ENCODE measurements around the gene LMTK3. TPM values are rescaled to one million over a fixed set of nuclear protein-coding genes. Genes with fewer than 3 reads are reported as not detected.

The LMTK3 gene
- total RNA-seq, 1 experiment from 2014 or later: 10.6 TPM

- ATAC-seq (peak; percentile 98), DNase-seq (ENCODE audit: low read depth, low spot score) (peak; percentile 86)
- H3K36me3 ChIP-seq (ENCODE audit: control insufficient read depth, insufficient read depth, low read length): peaks cover 3% of the 10 kb centered on the region
- in situ Hi-C loops (cut with HindIII; ENCODE audit: low pct_unique_long_range_greater_than_20kb, low sequenced_read_pairs): no loop called here
- H3K27me3 ChIP-seq (ENCODE audit: control insufficient read depth, insufficient read depth, low read length): no peaks in the 10 kb centered on the region
- ChIA-PET POLR2A (no interaction called here), CTCF (interaction anchor here (1.0 kb wide), 1 partner anchor 163 kb away, joined by 7 read pairs; no protein-coding TSS in a partner anchor)
- TF ChIP-seq CTCF (IDR thresholded peaks at IDR 0.05) (no peak; the same call in 1 of the 2 replicates), REST (IDR thresholded peaks at IDR 0.05; ENCODE audit: insufficient read depth in 1 of 2, low read depth in 2 of 2, low read length in 1 of 2) (no peak), POLR2AphosphoS5 (IDR thresholded peaks at IDR 0.05; ENCODE audit: low read depth, low read length) (peak; percentile 75), SIN3A (IDR thresholded peaks at IDR 0.05; ENCODE audit: borderline replicate concordance, insufficient read depth, low read depth, low read length) (peak; percentile 65; the same call in 1 of the 2 replicates)
- H3K9me3 ChIP-seq (ENCODE audit: control insufficient read depth, insufficient read depth, low read depth, low read length): no peaks in the 10 kb centered on the region
- peaks cover 9% of the 10 kb centered on the region for H3K4me1 ChIP-seq (ENCODE audit: control insufficient read depth, insufficient read depth, low read length)
- peak within 1 kb of the TSS; percentile 86 to 95 for H3K4me3 ChIP-seq (ENCODE audit: low read depth in 2 of 2, low read length in 2 of 2)
- H3K27ac ChIP-seq (ENCODE audit: low read length): peak within 1 kb of the TSS; percentile 87
- BruUV-seq (replicated peaks): TSS peak; percentile 86
- intact Hi-C loops (cut with micrococcal nuclease; ENCODE audit: unreplicated experiment): no loop called here
These were observed 65.8 kb downstream of the LMTK3 start, which contains the start of gene GRWD1 for GRCh38 chr19:48445606-48446481. TSS of gene GRWD1 (plus strand) at chr19:48445983. CDS start at chr19:48446006, 23 bp downstream.

GRCh38 chr19:48445256-48445605 lies 66.4 kb downstream of the LMTK3 start:
- Histone ChIP-seq H3K4me3 (ENCODE audit: low read depth in 2 of 2, low read length in 2 of 2) (peak overlapping the region; percentile 86 to 95), H3K9me3 (ENCODE audit: control insufficient read depth, insufficient read depth, low read depth, low read length) (no peaks in the 10 kb centered on the region), H3K36me3 (ENCODE audit: control insufficient read depth, insufficient read depth, low read length) (peaks cover 3% of the 10 kb centered on the region), H3K27me3 (ENCODE audit: control insufficient read depth, insufficient read depth, low read length) (no peaks in the 10 kb centered on the region), H3K4me1 (ENCODE audit: control insufficient read depth, insufficient read depth, low read length) (peaks cover 9% of the 10 kb centered on the region), H3K27ac (ENCODE audit: low read length) (peak overlapping the region; percentile 87)
- TF ChIP-seq CTCF (IDR thresholded peaks at IDR 0.05) (peak; percentile 67; the same call in 1 of the 2 replicates), REST (IDR thresholded peaks at IDR 0.05; ENCODE audit: insufficient read depth in 1 of 2, low read depth in 2 of 2, low read length in 1 of 2) (no peak)
- in situ Hi-C loops (cut with HindIII; ENCODE audit: low pct_unique_long_range_greater_than_20kb, low sequenced_read_pairs) (no loop called here), intact Hi-C loops (cut with micrococcal nuclease; ENCODE audit: unreplicated experiment) (no loop called here)
- CTCF ChIA-PET: interaction anchor here (0.6 to 1.0 kb wide), 2 partner anchors 27 to 164 kb away, joined by 3 to 7 read pairs; no protein-coding TSS in a partner anchor
- no peak for DNase-seq (ENCODE audit: low read depth, low spot score)
- TSS peak; percentile 86 for BruUV-seq (replicated peaks)
- POLR2A ChIA-PET: no interaction called here
- ATAC-seq: peak; percentile 86
